H1 (cell line): ENCODE measurements around the gene UQCR10. TPM values are rescaled to one million over a fixed set of nuclear protein-coding genes. Genes with fewer than 3 reads are reported as not detected.

ENCODE experiments used
- CTCF ChIA-PET: fragments of 300-600 bp; sonication (Branson Sonifier 250); formaldehyde crosslinking; loops from one replicate; lab custom pipeline; 2021; ENCODE audit not compliant: partially characterized antibody; lab: Charles Lee
- POLR2A ChIA-PET: fragments of 300-600 bp; sonication (Branson Sonifier 250); formaldehyde crosslinking; loops from one replicate; lab custom pipeline; 2021; ENCODE audit warnings: inconsistent platforms; ENCODE audit not compliant: partially characterized antibody; lab: Charles Lee
- DNase-seq, 2 experiments: peaks; one replicate each; pipeline versions ENCODE4 v3.0.0 to v3.0.0-alpha.2; 2010 to 2022; ENCODE audit warnings: low spot score in 2 of 2, low read depth in 1 of 2, mixed read lengths in 1 of 2
- FAIRE-seq: peaks from 2 replicates; lab custom pipeline; 2011; peaks lifted over from hg19 to GRCh38; lab: Jason Lieb, UNC
- H2AFZ ChIP-seq: 2 replicates; pipeline ENCODE4 v1.8.1; 2012; ENCODE audit warnings: low read length, inconsistent platforms
- H2AK5ac ChIP-seq: 2 replicates; pipeline ENCODE4 v1.6.1; 2013; ENCODE audit warnings: low read depth, low read length
- H2BK120ac ChIP-seq: replicated peaks from 2 replicates; pipeline ENCODE3; 2013; ENCODE audit warnings: low read depth, low read length, inconsistent platforms
- H2BK12ac ChIP-seq: 2 replicates; pipeline ENCODE4 v1.6.1; 2013; ENCODE audit warnings: low read depth, low read length
- H2BK15ac ChIP-seq: 2 replicates; pipeline ENCODE4 v1.6.1; 2013; ENCODE audit warnings: low read length
- H2BK20ac ChIP-seq: 2 replicates; pipeline ENCODE4 v1.6.1; 2013; ENCODE audit warnings: low read length
- H2BK5ac ChIP-seq: 2 replicates; pipeline ENCODE4 v1.6.1; 2013; ENCODE audit warnings: low read depth, low read length
- H3K14ac ChIP-seq: 2 replicates; pipeline ENCODE4 v1.6.1; 2013; ENCODE audit warnings: inconsistent platforms; ENCODE audit not compliant: insufficient read length
- H3K18ac ChIP-seq: 2 replicates; pipeline ENCODE4 v1.6.1; 2013; ENCODE audit warnings: low read length; ENCODE audit errors: extremely low read depth
- H3K23ac ChIP-seq: 2 replicates; pipeline ENCODE4 v1.6.1; 2013; ENCODE audit warnings: inconsistent platforms; ENCODE audit not compliant: insufficient read length
- H3K23me2 ChIP-seq: 2 replicates; pipeline ENCODE4 v1.6.1; 2013; ENCODE audit warnings: low read depth, low read length
- H3K27ac ChIP-seq: 2 replicates; pipeline ENCODE4 v1.6.1; 2011; ENCODE audit warnings: low read depth, low read length, inconsistent platforms
- H3K27me3 ChIP-seq, 4 experiments: replicated peaks in 1 of 4; 1 replicate in 1 of 4; 2 replicates in 3 of 4; pipeline versions ENCODE4 v1.6.1 to v1.8.1; 2011 to 2013; ENCODE audit warnings: low read length in 3 of 4, mild to moderate bottlenecking in 3 of 4, inconsistent platforms in 2 of 4, mixed read lengths in 2 of 4, moderate library complexity in 1 of 4; ENCODE audit not compliant: control insufficient read depth in 3 of 4, insufficient read depth in 3 of 4; ENCODE audit errors: extremely low read depth in 1 of 4
- H3K36me3 ChIP-seq, 4 experiments: 2 replicates each; pipeline versions ENCODE4 v1.6.1 to v1.8.1; 2011 to 2013; ENCODE audit warnings: mild to moderate bottlenecking in 4 of 4, low read length in 3 of 4, moderate library complexity in 2 of 4, control low read depth in 1 of 4, inconsistent platforms in 1 of 4; ENCODE audit not compliant: insufficient read depth in 4 of 4, control insufficient read depth in 2 of 4
- H3K4ac ChIP-seq: replicated peaks from 2 replicates; pipeline ENCODE3; 2013; ENCODE audit warnings: low read length, low read depth, mixed read lengths, inconsistent platforms; ENCODE audit not compliant: insufficient read length
- H3K4me1 ChIP-seq, 4 experiments: replicated peaks in 1 of 4; 1 replicate in 1 of 4; 2 replicates in 3 of 4; pipeline versions ENCODE4 v1.6.1 to v1.8.1; 2011 to 2013; ENCODE audit warnings: low read length in 3 of 4, inconsistent platforms in 2 of 4, mixed read lengths in 1 of 4; ENCODE audit not compliant: insufficient read depth in 4 of 4, control insufficient read depth in 3 of 4
- H3K4me2 ChIP-seq, 2 experiments: 2 replicates each; pipeline versions ENCODE4 v1.6.1 to v1.8.1; 2011 to 2013; ENCODE audit warnings: low read depth in 2 of 2, low read length in 2 of 2, control low read depth in 1 of 2, inconsistent platforms in 1 of 2, mild to moderate bottlenecking in 1 of 2; ENCODE audit not compliant: insufficient read depth in 1 of 2
- H3K4me3 ChIP-seq, 4 experiments: fragments of 200-600, 300-600 bp in 1 of 4; sonication (generic), shearing (Covaris generic), sonication (Bioruptor Twin) in 1 of 4; 2 replicates each; pipeline versions ENCODE4 v1.5.1 to v1.8.1; 2011 to 2016; ENCODE audit warnings: low read length in 4 of 4, low read depth in 3 of 4, control low read depth in 2 of 4, inconsistent platforms in 2 of 4, mild to moderate bottlenecking in 2 of 4, mixed read lengths in 1 of 4, moderate library complexity in 1 of 4; ENCODE audit not compliant: insufficient read depth in 2 of 4; ENCODE audit errors: extremely low read depth in 1 of 4
- H3K56ac ChIP-seq: replicated peaks from 2 replicates; pipeline ENCODE3; 2013; ENCODE audit warnings: low read depth, mild to moderate bottlenecking, mixed read lengths, low read length, inconsistent platforms; ENCODE audit not compliant: insufficient read length
- H3K79me1 ChIP-seq: 2 replicates; pipeline ENCODE4 v1.6.1; 2013; ENCODE audit warnings: low read depth, low read length, control low read depth
- H3K79me2 ChIP-seq, 2 experiments: 2 replicates each; pipeline versions ENCODE4 v1.6.1 to v1.8.1; 2012 to 2013; ENCODE audit warnings: low read length in 2 of 2, mild to moderate bottlenecking in 2 of 2, inconsistent platforms in 1 of 2; ENCODE audit not compliant: insufficient read depth in 2 of 2, control insufficient read depth in 1 of 2
- H3K9ac ChIP-seq, 4 experiments: replicated peaks in 1 of 4; 1 replicate in 1 of 4; 2 replicates in 3 of 4; pipeline versions ENCODE4 v1.6.1 to v1.8.1; 2011 to 2013; ENCODE audit warnings: low read depth in 3 of 4, low read length in 3 of 4, control low read depth in 2 of 4, mild to moderate bottlenecking in 2 of 4, moderate library complexity in 2 of 4, inconsistent platforms in 1 of 4; ENCODE audit errors: extremely low read depth in 1 of 4
- H3K9me3 ChIP-seq, 2 experiments: 2 replicates each; pipeline versions ENCODE4 v1.6.1 to v1.8.1; 2012 to 2013; ENCODE audit warnings: mild to moderate bottlenecking in 2 of 2, moderate library complexity in 2 of 2, control low read depth in 1 of 2, inconsistent platforms in 1 of 2, low read depth in 1 of 2, low read length in 1 of 2, mixed read lengths in 1 of 2; ENCODE audit not compliant: insufficient read depth in 2 of 2
- H4K20me1 ChIP-seq, 2 experiments: replicated peaks in 1 of 2; 2 replicates each; pipeline versions ENCODE3 to v1.8.1; 2011 to 2013; ENCODE audit warnings: inconsistent platforms in 2 of 2, low read length in 2 of 2, mild to moderate bottlenecking in 1 of 2; ENCODE audit not compliant: insufficient read depth in 2 of 2, control insufficient read depth in 1 of 2
- H4K5ac ChIP-seq: 2 replicates; pipeline ENCODE4 v1.6.1; 2013; ENCODE audit warnings: low read length, low read depth, mixed read lengths, inconsistent platforms; ENCODE audit not compliant: insufficient read length
- H4K8ac ChIP-seq: 2 replicates; pipeline ENCODE4 v1.8.0; 2013; ENCODE audit warnings: mild to moderate bottlenecking, moderate library complexity, low read length, inconsistent platforms; ENCODE audit not compliant: insufficient read depth; ENCODE audit errors: extremely low read depth
- H4K91ac ChIP-seq: replicated peaks from 2 replicates; pipeline ENCODE3; 2013; ENCODE audit warnings: low read length, mixed read lengths, inconsistent platforms; ENCODE audit not compliant: insufficient read length
- WGBS, 2 experiments: shearing (Covaris generic) in 1 of 2; methylation state at CpG; one replicate each; pipeline versions ENCODE4 v1.1.6 to v1.1.7; 2013 to 2015; ENCODE audit warnings: low lambda C conversion rate in 2 of 2, mixed read lengths in 2 of 2, inconsistent platforms in 1 of 2, low coverage in 1 of 2, missing lambda C conversion rate in 1 of 2; ENCODE audit not compliant: insufficient replicate concordance in 2 of 2, insufficient coverage in 1 of 2, insufficient read length in 1 of 2; ENCODE audit errors: extremely low coverage in 1 of 2, missing lambda C conversion rate in 1 of 2; 5-methylcytosine and 5-hydroxymethylcytosine counted together
- polyA plus RNA-seq, 7 experiments: library from polyadenylated mRNA; depleted of rRNA in 3 of 7; stranded (reverse) in 5 of 7; unstranded in 2 of 7; fragments of >200 nt in 5 of 7; fragments of 200-250 nt in 2 of 7; gene quantifications; 1 replicate in 5 of 7; 2 replicates in 1 of 7; 4 replicates in 1 of 7; pipeline versions ENCODE4 v1.2.1 to v1.2.3, GENCODE V29; 2011 to 2013; ENCODE audit warnings: missing spikeins in 2 of 7, mixed read lengths in 2 of 7
- total RNA-seq: library from RNA; stranded (reverse); fragmentation: NEBNext Ultra II Directional; extraction: Animal tissue kit (Norgen Biotek cat#: 25700); gene quantifications from 2 replicates; pipeline ENCODE4 v1.2.1, GENCODE V29; 2021

UQCR10 gene
- total and polyA plus RNA-seq, 2 of the 8 experiments (the other 6 are each of a cell fraction or from before 2014, with no cell fraction given): 102 to 260 TPM

GRCh38 chr22:29780748-29781676 lies 13.8 kb downstream of the UQCR10 start:
- no peaks in the 10 kb centered on the region for H3K79me1 ChIP-seq
- no peak overlapping the region for H4K91ac ChIP-seq
- H4K20me1 ChIP-seq: no peaks in the 10 kb centered on the region
- H3K36me3 ChIP-seq: no peaks in the 10 kb centered on the region
- no peaks in the 10 kb centered on the region for H3K79me2 ChIP-seq
- H3K4me2 ChIP-seq: no peak overlapping the region
- 92% methylated on average over 8 of the region's 8 CpGs; no CpG with 5 or more reads in 1 of the 2 experiments for WGBS, 2 experiments
- H3K23me2 ChIP-seq: peaks cover 2% of the 10 kb centered on the region; the same call in 1 of the 2 replicates
- no peak overlapping the region for H3K27ac ChIP-seq
- H3K56ac ChIP-seq: no peak overlapping the region
- H2BK20ac ChIP-seq: no peak overlapping the region
- no peaks in the 10 kb centered on the region for H3K27me3 ChIP-seq
- H3K4ac ChIP-seq: no peak overlapping the region
- ChIA-PET CTCF (interaction anchor here (0.5 to 5.4 kb wide), 5 partner anchors 8 to 258 kb away, joined by 3 to 33 read pairs (median 3); no protein-coding TSS in a partner anchor), POLR2A (no interaction called here)
- H4K8ac ChIP-seq: no peak overlapping the region
- H2AK5ac ChIP-seq: no peak overlapping the region
- no peak overlapping the region for H2BK120ac ChIP-seq
- no peaks in the 10 kb centered on the region for H3K9me3 ChIP-seq
- peak overlapping the region; percentile 4; the same call in 1 of the 2 replicates for H2BK5ac ChIP-seq
- H3K4me3 ChIP-seq: no peak overlapping the region
- no peak overlapping the region for H3K14ac ChIP-seq
- no peak overlapping the region for H2BK12ac ChIP-seq
- H4K5ac ChIP-seq: no peak overlapping the region
- no peak overlapping the region for H3K18ac ChIP-seq
- DNase-seq (no peak), FAIRE-seq (no peak)
- H2AFZ ChIP-seq: peak overlapping the region; percentile 80
- no peak overlapping the region for H3K9ac ChIP-seq
- H2BK15ac ChIP-seq: peak overlapping the region; percentile 48; the same call in 1 of the 2 replicates
- 0 out of 7 replicates have a peak, but pooled peaks cover 0 to 2% (median 0%) of the 10 kb centered on the region in 4 experiments for H3K4me1 ChIP-seq
- H3K23ac ChIP-seq: no peak overlapping the region
